WTC11 (cell line): ENCODE results near the gene ABCB6.

Source experiments
- ATF6 ChIP-seq: sonication (generic); formaldehyde crosslinking; IDR thresholded peaks from 2 replicates; pipeline ENCODE4 v1.8.1; 2023; ENCODE audit warnings: mild to moderate bottlenecking, missing genetic modification reagents
- CTCF ChIP-seq: fragments of 200-600 bp; IDR thresholded peaks from 2 replicates; pipeline ENCODE4 v1.8.0; 2022; ENCODE audit warnings: antibody characterized with exemption
- ESRRA ChIP-seq: sonication (generic); formaldehyde crosslinking; IDR thresholded peaks from 2 replicates; pipeline ENCODE4 v1.8.1; 2022; ENCODE audit warnings: mild to moderate bottlenecking, missing genetic modification reagents, borderline replicate concordance
- NFATC4 ChIP-seq: fragments of 250-450 bp; sonication (Bioruptor Pico); IDR thresholded peaks from 2 replicates; pipeline ENCODE4 v1.9.0; 2021; ENCODE audit warnings: mild to moderate bottlenecking
- NR3C1 ChIP-seq: sonication (generic); formaldehyde crosslinking; conservative IDR thresholded peaks from 2 replicates; pipeline ENCODE4 v1.8.1; 2023; ENCODE audit warnings: low read depth, mild to moderate bottlenecking, missing genetic modification reagents
- SP1 ChIP-seq: sonication (generic); formaldehyde crosslinking; conservative IDR thresholded peaks from 2 replicates; pipeline ENCODE4 v1.8.1; 2022; ENCODE audit warnings: missing genetic modification reagents
- USF2 ChIP-seq: sonication (generic); formaldehyde crosslinking; IDR thresholded peaks from 2 replicates; pipeline ENCODE4 v1.8.1; 2023; ENCODE audit warnings: mild to moderate bottlenecking, missing genetic modification reagents, moderate library complexity
- ZBTB43 ChIP-seq: sonication (generic); formaldehyde crosslinking; IDR thresholded peaks from 2 replicates; pipeline ENCODE4 v1.8.1; 2023; ENCODE audit warnings: mild to moderate bottlenecking, missing genetic modification reagents
- ZNF232 ChIP-seq: sonication (generic); formaldehyde crosslinking; IDR thresholded peaks from 2 replicates; pipeline ENCODE4 v1.8.0; 2022; ENCODE audit warnings: mild to moderate bottlenecking, missing genetic modification reagents

GRCh38 chr2:219251656-219252055, 32.9 kb upstream of the ABCB6 start:
- no peak for TF ChIP-seq ZNF232 (CRISPR knock-in tag)
- no peak for TF ChIP-seq CTCF
- TF ChIP-seq ZBTB43 (CRISPR knock-in tag) = no peak
- TF ChIP-seq USF2 (CRISPR knock-in tag) = no peak
- TF ChIP-seq NR3C1 = no peak
- no peak for TF ChIP-seq SP1 (CRISPR knock-in tag)
- no peak for TF ChIP-seq NFATC4 (CRISPR knock-in tag)
- TF ChIP-seq ATF6 (CRISPR knock-in tag) = no peak
- no peak for TF ChIP-seq ESRRA (CRISPR knock-in tag)
